Measurements from ENCODE around the gene RAB40C. TPM values are rescaled to one million over a fixed set of nuclear protein-coding genes. Genes with fewer than 3 reads are reported as not detected.

Gene RAB40C
- total and polyA plus RNA-seq, 5 donors, result 10.9 to 13.4 (median 12.4) TPM

DNA sequence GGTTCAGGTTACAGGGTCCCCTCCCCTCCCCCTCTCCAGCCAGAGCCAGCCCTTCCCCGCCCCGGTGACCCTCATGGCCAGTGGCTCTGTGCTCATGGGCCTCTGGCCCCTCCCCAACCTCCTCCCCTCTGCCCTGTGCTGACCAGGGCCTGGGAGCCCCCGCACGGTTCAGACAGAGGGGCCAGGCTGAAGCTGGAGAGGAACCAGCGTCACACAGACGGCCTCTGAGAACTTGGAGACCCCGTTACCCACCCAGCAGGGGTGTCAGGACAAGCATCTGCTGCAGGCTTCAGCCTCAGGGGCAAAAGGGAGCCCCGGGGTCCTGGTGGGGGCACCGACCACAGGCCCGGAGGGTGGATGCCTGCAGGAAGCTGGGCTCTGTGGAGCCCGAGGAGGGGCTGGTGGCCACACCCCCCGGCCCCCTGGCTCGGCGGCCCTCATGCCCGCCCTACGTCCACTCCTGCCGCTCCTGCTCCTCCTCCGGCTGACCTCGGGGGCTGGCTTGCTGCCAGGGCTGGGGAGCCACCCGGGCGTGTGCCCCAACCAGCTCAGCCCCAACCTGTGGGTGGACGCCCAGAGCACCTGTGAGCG lies 41.0 kb downstream of the RAB40C start, which contains the start of gene WFIKKN1:
WFIKKN1 (plus strand) TSS at position 171 of the 591 bp plus-strand sequence; CDS start at position 440, 269 bp downstream.
- DNase-seq, result peak in 2 of 3 donors; percentile 72 to 83
- H3K4me3 ChIP-seq (ENCODE audit: low read length), result no peak within 1 kb of the TSS
- H3K27ac ChIP-seq (ENCODE audit: low read length), result no peak within 1 kb of the TSS
- H3K27me3 ChIP-seq (ENCODE audit: control insufficient read depth, insufficient read depth), result no peaks in the 10 kb centered on the region
- peaks cover 2% of the 10 kb centered on the region for H3K4me1 ChIP-seq (ENCODE audit: control insufficient read depth, insufficient read depth, low read length)
- intact Hi-C loops (cut with DNase I), result no loop called here
- peak in 1 of 2 donors; percentile 10 for ATAC-seq
- H3K9me3 ChIP-seq (ENCODE audit: control insufficient read depth, low read length), result no peaks in the 10 kb centered on the region
- WGBS, result 5% methylated on average over 23 of the region's 23 CpGs

DNA sequence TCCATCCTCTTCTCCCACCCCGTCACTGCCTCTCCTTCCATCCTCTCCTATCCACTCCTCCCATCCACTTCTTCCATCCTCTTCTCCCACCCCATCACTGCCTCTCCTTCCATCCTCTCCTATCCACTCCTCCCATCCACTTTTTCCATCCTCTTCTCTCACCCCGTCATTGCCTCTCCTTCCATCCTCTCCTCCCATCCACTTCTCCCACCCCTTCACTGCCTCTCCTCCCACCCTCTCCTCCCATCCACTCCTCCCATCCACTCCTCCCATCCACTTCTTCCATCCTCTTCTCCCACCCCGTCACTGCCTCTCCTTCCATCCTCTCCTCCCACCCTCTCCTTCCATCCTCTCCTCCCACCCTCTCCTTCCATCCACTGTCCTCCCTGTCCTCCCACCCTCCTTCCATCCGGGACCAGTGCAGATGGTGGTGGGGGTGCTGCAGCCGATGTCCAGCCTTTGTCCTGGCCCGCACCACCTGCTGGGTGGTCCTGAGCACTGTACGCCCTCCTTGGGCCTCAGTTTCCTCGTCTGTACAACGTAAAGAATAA lies 42.0 kb downstream of the RAB40C start:
- DNase-seq (no peak), ATAC-seq (no peak)
- H3K9me3 ChIP-seq (ENCODE audit: control insufficient read depth, low read length), result no peaks in the 10 kb centered on the region
- H3K4me1 ChIP-seq (ENCODE audit: control insufficient read depth, insufficient read depth, low read length), result peaks cover 2% of the 10 kb centered on the region
- intact Hi-C loops (cut with DNase I), result no loop called here
- no peaks in the 10 kb centered on the region for H3K27me3 ChIP-seq (ENCODE audit: control insufficient read depth, insufficient read depth)
- 50% methylated on average over 9 of the region's 9 CpGs for WGBS
- no peak overlapping the region for H3K4me3 ChIP-seq (ENCODE audit: low read length)
- no peak overlapping the region for H3K27ac ChIP-seq (ENCODE audit: low read length)

DNA sequence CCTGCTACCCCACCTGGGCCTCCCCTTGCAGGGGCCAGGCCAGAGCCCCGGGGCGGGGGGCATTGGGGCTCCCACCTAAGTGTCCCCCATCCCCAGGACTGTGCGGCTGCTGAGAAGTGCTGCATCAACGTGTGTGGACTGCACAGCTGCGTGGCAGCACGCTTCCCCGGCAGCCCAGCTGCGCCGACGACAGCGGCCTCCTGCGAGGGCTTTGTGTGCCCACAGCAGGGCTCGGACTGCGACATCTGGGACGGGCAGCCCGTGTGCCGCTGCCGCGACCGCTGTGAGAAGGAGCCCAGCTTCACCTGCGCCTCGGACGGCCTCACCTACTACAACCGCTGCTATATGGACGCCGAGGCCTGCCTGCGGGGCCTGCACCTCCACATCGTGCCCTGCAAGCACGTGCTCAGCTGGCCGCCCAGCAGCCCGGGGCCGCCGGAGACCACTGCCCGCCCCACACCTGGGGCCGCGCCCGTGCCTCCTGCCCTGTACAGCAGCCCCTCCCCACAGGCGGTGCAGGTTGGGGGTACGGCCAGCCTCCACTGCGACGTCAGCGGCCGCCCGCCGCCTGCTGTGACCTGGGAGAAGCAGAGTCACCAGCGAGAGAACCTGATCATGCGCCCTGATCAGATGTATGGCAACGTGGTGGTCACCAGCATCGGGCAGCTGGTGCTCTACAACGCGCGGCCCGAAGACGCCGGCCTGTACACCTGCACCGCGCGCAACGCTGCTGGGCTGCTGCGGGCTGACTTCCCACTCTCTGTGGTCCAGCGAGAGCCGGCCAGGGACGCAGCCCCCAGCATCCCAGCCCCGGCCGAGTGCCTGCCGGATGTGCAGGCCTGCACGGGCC lies 42.8 kb downstream of the RAB40C start:
- intact Hi-C loops (cut with DNase I), result no loop called here
- ATAC-seq (no peak), DNase-seq (peak in 2 of 3 donors; percentile 40 to 74)
- Histone ChIP-seq H3K27me3 (ENCODE audit: control insufficient read depth, insufficient read depth) (no peaks in the 10 kb centered on the region), H3K4me1 (ENCODE audit: control insufficient read depth, insufficient read depth, low read length) (peaks cover 5% of the 10 kb centered on the region), H3K27ac (ENCODE audit: low read length) (no peak overlapping the region), H3K4me3 (ENCODE audit: low read length) (no peak overlapping the region), H3K9me3 (ENCODE audit: control insufficient read depth, low read length) (no peaks in the 10 kb centered on the region)
- 95% methylated on average over 67 of the region's 67 CpGs for whole genome bisulfite sequencing

DNA sequence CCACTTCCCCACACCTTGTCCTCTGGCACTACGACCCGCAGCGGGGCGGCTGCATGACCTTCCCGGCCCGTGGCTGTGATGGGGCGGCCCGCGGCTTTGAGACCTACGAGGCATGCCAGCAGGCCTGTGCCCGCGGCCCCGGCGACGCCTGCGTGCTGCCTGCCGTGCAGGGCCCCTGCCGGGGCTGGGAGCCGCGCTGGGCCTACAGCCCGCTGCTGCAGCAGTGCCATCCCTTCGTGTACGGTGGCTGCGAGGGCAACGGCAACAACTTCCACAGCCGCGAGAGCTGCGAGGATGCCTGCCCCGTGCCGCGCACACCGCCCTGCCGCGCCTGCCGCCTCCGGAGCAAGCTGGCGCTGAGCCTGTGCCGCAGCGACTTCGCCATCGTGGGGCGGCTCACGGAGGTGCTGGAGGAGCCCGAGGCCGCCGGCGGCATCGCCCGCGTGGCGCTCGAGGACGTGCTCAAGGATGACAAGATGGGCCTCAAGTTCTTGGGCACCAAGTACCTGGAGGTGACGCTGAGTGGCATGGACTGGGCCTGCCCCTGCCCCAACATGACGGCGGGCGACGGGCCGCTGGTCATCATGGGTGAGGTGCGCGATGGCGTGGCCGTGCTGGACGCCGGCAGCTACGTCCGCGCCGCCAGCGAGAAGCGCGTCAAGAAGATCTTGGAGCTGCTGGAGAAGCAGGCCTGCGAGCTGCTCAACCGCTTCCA lies 43.6 kb downstream of the RAB40C start:
- ATAC-seq (no peak), DNase-seq (peak in 2 of 3 donors; percentile 58 to 64)
- H3K4me1 ChIP-seq (ENCODE audit: control insufficient read depth, insufficient read depth, low read length), result peaks cover 5% of the 10 kb centered on the region
- intact Hi-C loops (cut with DNase I), result no loop called here
- 97% methylated on average over 74 of the region's 74 CpGs for WGBS
- no peak overlapping the region for H3K27ac ChIP-seq (ENCODE audit: low read length)
- H3K4me3 ChIP-seq (ENCODE audit: low read length), result no peak overlapping the region
- H3K27me3 ChIP-seq (ENCODE audit: control insufficient read depth, insufficient read depth), result no peaks in the 10 kb centered on the region
- no peaks in the 10 kb centered on the region for H3K9me3 ChIP-seq (ENCODE audit: control insufficient read depth, low read length)

DNA sequence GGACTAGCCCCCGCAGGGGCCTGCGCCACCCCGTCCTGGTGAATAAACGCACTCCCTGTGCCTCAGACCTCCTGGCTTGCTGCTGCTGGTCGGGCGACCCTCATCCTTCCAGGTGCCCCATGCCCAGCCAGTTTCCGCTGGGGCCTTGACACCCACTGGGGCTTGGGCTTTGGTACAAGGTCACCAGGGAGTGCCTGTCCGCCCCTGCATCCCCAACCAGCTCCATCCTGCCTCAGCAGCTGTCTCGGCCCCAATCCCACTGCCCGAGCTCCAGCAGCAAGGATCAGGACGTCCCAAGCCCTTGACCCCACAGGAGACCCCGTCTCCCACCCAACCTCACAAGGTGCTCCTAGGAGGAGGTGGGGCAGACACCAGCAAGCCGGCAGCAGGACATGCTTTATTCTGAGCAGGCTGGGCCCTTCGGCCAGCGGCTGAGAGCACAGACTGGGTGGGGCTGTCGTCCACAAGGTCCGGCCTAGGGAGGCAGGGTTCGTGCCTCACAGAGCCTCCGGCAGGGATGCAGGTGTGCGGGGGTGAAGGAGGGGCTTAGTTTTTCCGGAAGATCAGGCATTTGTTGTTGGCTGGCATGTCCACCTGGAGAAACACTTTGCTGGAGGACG lies 44.3 kb downstream of the RAB40C start:
- Histone ChIP-seq H3K27me3 (ENCODE audit: control insufficient read depth, insufficient read depth) (no peaks in the 10 kb centered on the region), H3K4me1 (ENCODE audit: control insufficient read depth, insufficient read depth, low read length) (peaks cover 5% of the 10 kb centered on the region), H3K27ac (ENCODE audit: low read length) (no peak overlapping the region), H3K4me3 (ENCODE audit: low read length) (no peak overlapping the region), H3K9me3 (ENCODE audit: control insufficient read depth, low read length) (no peaks in the 10 kb centered on the region)
- DNase-seq (peak in 1 of 3 donors; percentile 66), ATAC-seq (no peak)
- WGBS, result 90% methylated on average over 22 of the region's 22 CpGs
- intact Hi-C loops (cut with DNase I), result no loop called here

DNA sequence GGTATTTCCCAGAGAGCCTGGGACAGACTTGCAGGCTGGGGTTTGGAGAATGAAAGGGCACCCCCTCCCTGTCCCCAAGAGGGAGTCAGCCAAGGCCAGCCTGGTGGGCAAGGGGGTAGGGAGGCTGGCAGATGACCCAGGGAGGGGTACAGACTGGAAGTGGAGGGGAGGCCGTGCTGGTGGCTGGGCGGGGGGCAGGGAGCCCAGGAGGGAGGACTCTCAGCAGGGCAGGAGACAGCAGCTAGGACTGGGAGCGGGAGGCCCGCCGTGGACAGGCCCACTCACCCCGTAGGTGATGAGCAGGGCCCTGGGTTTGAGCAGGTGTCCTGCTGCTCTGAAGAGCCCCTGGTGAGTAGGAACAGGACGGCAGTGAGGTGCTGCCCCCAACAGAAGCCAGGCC lies 45.1 kb downstream of the RAB40C start:
- intact Hi-C loops (cut with DNase I), result no loop called here
- no peaks in the 10 kb centered on the region for H3K27me3 ChIP-seq (ENCODE audit: control insufficient read depth, insufficient read depth)
- no peaks in the 10 kb centered on the region for H3K9me3 ChIP-seq (ENCODE audit: control insufficient read depth, low read length)
- H3K4me3 ChIP-seq (ENCODE audit: low read length), result no peak overlapping the region
- H3K27ac ChIP-seq (ENCODE audit: low read length), result no peak overlapping the region
- H3K4me1 ChIP-seq (ENCODE audit: control insufficient read depth, insufficient read depth, low read length), result peaks cover 5% of the 10 kb centered on the region
- 86% methylated on average over 7 of the region's 7 CpGs for WGBS
- ATAC-seq (no peak), DNase-seq (peak in 1 of 3 donors; percentile 58)

DNA sequence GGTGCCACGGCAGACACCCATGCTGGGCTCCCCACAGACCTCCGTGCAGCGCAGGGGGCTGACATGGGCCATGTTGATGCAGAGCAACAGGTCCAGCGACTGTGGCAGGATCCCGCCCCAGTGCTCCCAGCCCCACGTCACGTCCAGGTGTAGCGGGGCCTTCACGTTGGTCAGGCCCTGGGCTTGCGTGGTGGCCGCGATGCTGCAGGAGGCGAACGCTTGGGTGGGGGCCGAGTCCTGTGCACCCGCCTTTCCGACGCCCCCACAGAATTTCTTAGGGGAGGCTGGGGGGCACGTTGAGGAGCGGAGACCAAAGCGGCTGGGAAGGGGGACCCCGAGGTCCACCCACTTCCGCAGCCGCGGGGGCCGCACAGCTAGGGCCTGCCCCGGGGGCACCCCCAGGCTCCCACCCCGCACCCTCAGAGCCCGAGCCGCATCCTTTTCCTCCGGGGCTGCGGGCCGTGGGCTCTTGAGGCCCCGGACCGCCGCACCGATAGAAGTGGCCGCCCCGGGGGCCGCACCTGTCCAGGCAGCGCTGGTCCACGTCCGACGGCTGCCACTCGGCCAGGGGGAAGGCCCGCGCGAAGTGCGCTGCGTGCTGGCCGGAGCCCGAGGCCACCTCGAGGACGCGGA lies 45.8 kb downstream of the RAB40C start:
- Histone ChIP-seq H3K27me3 (ENCODE audit: control insufficient read depth, insufficient read depth) (no peaks in the 10 kb centered on the region), H3K4me3 (ENCODE audit: low read length) (peak overlapping the region; percentile 44), H3K9me3 (ENCODE audit: control insufficient read depth, low read length) (no peaks in the 10 kb centered on the region), H3K4me1 (ENCODE audit: control insufficient read depth, insufficient read depth, low read length) (peaks cover 5% of the 10 kb centered on the region), H3K27ac (ENCODE audit: low read length) (no peak overlapping the region)
- 3% methylated on average over 55 of the region's 55 CpGs for WGBS
- ATAC-seq (no peak), DNase-seq (peak in 1 of 3 donors; percentile 78)
- intact Hi-C loops (cut with DNase I), result no loop called here

DNA sequence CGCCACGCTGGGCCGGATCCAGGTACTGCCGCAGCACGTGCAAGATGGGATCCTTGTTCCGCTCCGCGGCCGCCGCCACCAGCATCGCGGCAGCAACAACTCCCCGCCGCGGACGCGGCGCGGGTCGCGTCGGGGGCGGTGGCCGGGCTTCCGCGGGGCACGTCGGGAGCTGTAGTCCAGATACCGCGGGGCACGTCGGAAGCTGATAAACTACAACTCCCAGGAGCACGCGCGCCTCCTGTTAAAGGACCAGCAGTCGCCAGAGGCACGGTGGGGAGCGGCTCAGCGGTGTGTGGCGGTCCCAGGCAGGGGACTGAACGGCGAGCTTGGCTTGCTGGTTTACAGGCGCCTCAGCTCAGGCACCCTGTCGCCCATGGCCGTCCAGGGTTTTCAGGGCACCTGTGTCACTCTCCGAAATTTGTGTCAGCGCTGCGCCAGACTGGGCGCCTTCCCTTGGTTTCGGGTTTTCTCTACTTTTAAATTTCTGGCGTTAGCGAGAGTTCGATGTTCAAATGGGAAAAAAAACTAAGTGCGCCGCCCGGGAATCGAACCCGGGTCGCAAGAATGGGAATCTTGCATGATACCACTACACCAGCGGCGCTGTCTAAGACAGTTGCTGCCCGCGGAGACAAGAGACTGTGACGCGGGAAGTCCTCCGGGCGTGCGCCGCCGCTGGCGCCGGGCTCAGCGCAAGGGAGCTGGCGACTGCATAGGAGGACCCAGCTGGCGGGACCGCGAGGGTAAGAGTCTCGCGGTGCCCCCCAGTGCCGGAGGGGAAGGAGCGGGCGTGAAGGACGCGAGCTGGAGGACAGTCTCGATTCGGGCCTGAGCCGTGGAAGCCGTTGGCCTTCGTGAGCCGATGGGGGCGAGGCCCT lies 46.6 kb downstream of the RAB40C start, which contains the start of gene METTL26:
METTL26 (minus strand) TSS at position 100 of the 875 bp plus-strand sequence; CDS start at position 85, 15 bp downstream.
- intact Hi-C loops (cut with DNase I), result no loop called here
- peaks cover 5% of the 10 kb centered on the region for H3K4me1 ChIP-seq (ENCODE audit: control insufficient read depth, insufficient read depth, low read length)
- ATAC-seq, result peak; percentile 90 to 91

DNA sequence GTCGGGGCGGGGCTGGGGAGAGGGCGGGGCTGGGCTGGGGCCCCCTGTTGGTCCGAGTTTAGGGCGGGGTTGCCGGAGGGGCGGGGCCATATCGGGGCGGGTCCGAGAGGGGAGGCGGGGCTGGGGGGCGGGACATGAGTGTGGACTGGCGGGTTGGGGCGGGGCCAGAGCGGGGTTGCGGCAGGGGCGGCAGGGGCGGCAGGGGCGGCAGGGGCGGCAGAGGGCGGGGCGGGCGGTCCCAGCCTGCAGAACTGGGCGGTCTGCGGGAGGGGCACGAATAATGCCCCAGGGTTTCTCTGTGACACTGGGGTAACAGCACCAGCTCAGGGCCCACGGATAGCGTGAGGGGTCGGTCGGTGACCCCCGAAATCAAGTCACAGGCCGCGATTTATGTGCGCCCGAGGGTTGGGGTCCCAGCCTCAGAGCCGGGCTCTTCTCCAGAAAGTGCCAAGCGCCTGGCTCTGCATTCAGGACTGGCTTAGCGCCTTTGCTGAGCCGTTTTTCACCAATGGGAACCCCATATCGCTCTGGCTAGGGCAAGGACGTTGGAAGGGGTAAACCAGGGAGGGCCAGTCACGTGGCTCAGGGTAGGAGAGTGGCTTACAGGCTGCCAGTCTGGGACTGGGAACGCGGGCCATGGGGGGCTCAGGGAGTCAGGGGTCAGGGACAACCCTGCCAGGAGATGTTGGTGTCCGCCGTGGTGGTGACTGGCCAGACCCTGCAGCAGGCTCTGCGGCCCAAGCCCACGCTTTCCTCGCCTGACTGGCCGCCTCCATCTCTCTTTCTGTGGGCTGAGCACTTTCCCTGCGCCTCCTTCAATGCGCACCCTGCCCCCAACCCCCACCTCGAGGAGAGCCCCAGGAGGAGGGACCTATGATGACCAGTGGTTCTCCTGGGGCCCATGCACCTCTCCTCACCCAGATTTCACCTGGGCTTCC lies 47.5 kb downstream of the RAB40C start:
- H3K4me3 ChIP-seq (ENCODE audit: low read length), result peak overlapping the region; percentile 44
- H3K9me3 ChIP-seq (ENCODE audit: control insufficient read depth, low read length), result no peaks in the 10 kb centered on the region
- ATAC-seq, result peak; percentile 82 to 85
- H3K4me1 ChIP-seq (ENCODE audit: control insufficient read depth, insufficient read depth, low read length), result peaks cover 5% of the 10 kb centered on the region
- H3K27ac ChIP-seq (ENCODE audit: low read length), result peak overlapping the region; percentile 95
- H3K27me3 ChIP-seq (ENCODE audit: control insufficient read depth, insufficient read depth), result no peaks in the 10 kb centered on the region
- WGBS, result 17% methylated on average over 53 of the region's 53 CpGs
- DNase-seq, result peak; percentile 91 to 97 (median 96)
- intact Hi-C loops (cut with DNase I), result no loop called here

More for the DNA sequence above, 46.6 kb downstream of the RAB40C start, which contains the start of gene METTL26:
- under 1% methylated on average over 91 of the region's 91 CpGs for WGBS
- Histone ChIP-seq H3K4me3 (ENCODE audit: low read length) (peak within 1 kb of the TSS; percentile 44), H3K27ac (ENCODE audit: low read length) (peak within 1 kb of the TSS; percentile 95), H3K27me3 (ENCODE audit: control insufficient read depth, insufficient read depth) (no peaks in the 10 kb centered on the region), H3K9me3 (ENCODE audit: control insufficient read depth, low read length) (no peaks in the 10 kb centered on the region)
- DNase-seq, result peak; percentile 98 to 99 (median 98)

Data from right cardiac atrium (tissue), 5 donors.